ENCODE data around the gene OAS2. TPM values are rescaled to one million over a fixed set of nuclear protein-coding genes. Genes with fewer than 3 reads are reported as not detected.
A peak's percentile ranks its signal among the peaks of the same experiment; 100 is the strongest.

The OAS2 gene
- total and polyA plus RNA-seq, 9 of the 15 experiments (the other 6 are each of a cell fraction or from before 2014, with no cell fraction given): 0.13 to 0.85 TPM; not detected in 7

- Histone ChIP-seq H3K4me1 (replicated peaks in 1 of 2; ENCODE audit: control insufficient read depth in 2 of 2, insufficient read depth in 2 of 2, low read length in 2 of 2) (peaks cover 4 to 7% of the 10 kb centered on the region in 2 experiments; a peak in 4 of 5 replicates), H3K36me3 (ENCODE audit: control insufficient read depth, insufficient read depth, low read length) (no peaks in the 10 kb centered on the region), H3K9me1 (ENCODE audit: control insufficient read depth, insufficient read depth, low read length) (no peaks in the 10 kb centered on the region), H4K20me1 (replicated peaks; ENCODE audit: control insufficient read depth, insufficient read depth, low read length) (0 out of 2 replicates have a peak, but pooled peaks cover 3% of the 10 kb centered on the region), H3K27me3 (ENCODE audit: control insufficient read depth in 2 of 2, insufficient read depth in 2 of 2, low read length in 2 of 2) (peaks cover 6 to 21% of the 10 kb centered on the region in 2 experiments; a peak in 4 of 5 replicates), H2AFZ (ENCODE audit: low read depth, low read length) (peak within 1 kb of the TSS; percentile 89), H3K9me3 (replicated peaks; ENCODE audit: control insufficient read depth, insufficient read depth, low read depth, low read length) (no peaks in the 10 kb centered on the region), H3K9ac (ENCODE audit: insufficient read depth in 1 of 2, low read depth in 2 of 2, low read length in 2 of 2) (peak within 1 kb of the TSS; percentile 35 to 89), H3K79me2 (ENCODE audit: control insufficient read depth, insufficient read depth, low read length) (no peaks in the 10 kb centered on the region), H3K27ac (ENCODE audit: extremely low read depth, low read depth, low read length) (0 out of 3 replicates have a peak within 1 kb of the TSS, but pooled peaks have one; percentile 1), H3K4me2 (ENCODE audit: insufficient read depth, low read length) (peak within 1 kb of the TSS; percentile 80), H3K4me3 (peak within 1 kb of the TSS; percentile 47)
- CTCF ChIA-PET (ENCODE audit: low intra/inter-chr PET ratio): no interaction called here
- POLR2A ChIA-PET: interaction anchor here (0.5 to 1.0 kb wide), 7 partner anchors 10 to 180 kb away, joined by 3 to 6 read pairs (median 3); partner anchors contain the start of gene OAS2
- FAIRE-seq (no peak), DNase-seq (ENCODE audit: extremely low read depth in 1 of 4, low spot score in 3 of 4) (peak; percentile 51 to 58 (median 56)), ATAC-seq (peak; percentile 91)
- in situ Hi-C loops (cut with MboI): no loop called here
- intact Hi-C loops (cut with micrococcal nuclease): no loop called here
- BruUV-seq (replicated peaks): no TSS peak
- 3% methylated on average over 50 of the region's 50 CpGs for WGBS (ENCODE audit: insufficient coverage, low coverage, missing lambda C conversion rate)
- TF ChIP-seq POLR2G (IDR thresholded peaks at IDR 0.05; ENCODE audit: low read depth, low read length) (peak; percentile 67), NCOA4 (IDR thresholded peaks at IDR 0.05; ENCODE audit: partially characterized antibody) (no peak), YY1 (IDR thresholded peaks at IDR 0.05; ENCODE audit: borderline replicate concordance in 1 of 3, control insufficient read depth in 1 of 3, extremely low read depth in 1 of 3, insufficient read depth in 3 of 3, insufficient read length in 1 of 3, insufficient replicate concordance in 2 of 3, low read depth in 1 of 3, low read length in 2 of 3) (peak in 1 of 3 experiments; percentile 39), CREB3 (tag; conservative IDR thresholded peaks at IDR 0.05; ENCODE audit: low read depth) (no peak), IRF9 (tag; IDR thresholded peaks at IDR 0.05) (0 out of 2 replicates have a peak, but pooled peaks have one; percentile 22), E2F8 (IDR thresholded peaks at IDR 0.05; ENCODE audit: low read depth, partially characterized antibody) (peak; percentile 31), E2F3 (CRISPR knock-in tag; IDR thresholded peaks at IDR 0.05) (peak; percentile 81), HMG20B (CRISPR knock-in tag; IDR thresholded peaks at IDR 0.05) (no peak), PRPF4 (IDR thresholded peaks at IDR 0.05; ENCODE audit: insufficient read depth, low read depth, low read length, poor library complexity, severe bottlenecking) (no peak), GABPB1 (CRISPR knock-in tag; IDR thresholded peaks at IDR 0.05) (peak; percentile 54; the same call in 1 of the 2 replicates), ATF1 (CRISPR knock-in tag; IDR thresholded peaks at IDR 0.05) (no peak), ATF1 (tag; IDR thresholded peaks at IDR 0.05) (peak; percentile 39; the same call in 1 of the 2 replicates), FOXM1 (IDR thresholded peaks at IDR 0.05; ENCODE audit: low read depth) (peak; percentile 63), FOXM1 (CRISPR knock-in tag; IDR thresholded peaks at IDR 0.05; ENCODE audit: low read depth) (no peak), CXXC5 (CRISPR knock-in tag; IDR thresholded peaks at IDR 0.05) (peak; percentile 62)
Observed at GRCh38 chr12:112937741-112938719, 40.3 kb upstream of the OAS2 start, which contains the start of gene OAS3. Gene OAS3 (plus strand): TSS chr12:112938474. CDS start chr12:112938531, 57 bp downstream.
